ENCODE data around the gene CLINT1.

CLINT1 gene

GRCh38 chr5:157766902-157767301 is 92.0 kb downstream of the CLINT1 start:
- no peak for DNase-seq (ENCODE audit: low spot score)
- in situ Hi-C loops (cut with MboI; ENCODE audit: low sequenced_read_pairs, unreplicated experiment): no loop called here
- TF ChIP-seq CTCF (IDR thresholded peaks at IDR 0.05; ENCODE audit: borderline replicate concordance, control extremely low read depth, extremely low read depth, insufficient read depth, missing control alignments): no peak

- in situ Hi-C loops (cut with MboI; ENCODE audit: low sequenced_read_pairs, unreplicated experiment): no loop called here
- DNase-seq (ENCODE audit: low spot score): no peak
- no peak for TF ChIP-seq CTCF (IDR thresholded peaks at IDR 0.05; ENCODE audit: borderline replicate concordance, control extremely low read depth, extremely low read depth, insufficient read depth, missing control alignments)
These were observed 92.5 kb downstream of the CLINT1 start for GRCh38 chr5:157766442-157766841.

GRCh38 chr5:157764531-157764930 is 94.4 kb downstream of the CLINT1 start:
- in situ Hi-C loops (cut with MboI; ENCODE audit: low sequenced_read_pairs, unreplicated experiment): no loop called here

GRCh38 chr5:157761690-157762621 is 97.0 kb downstream of the CLINT1 start:
- peak; percentile 73 for DNase-seq (ENCODE audit: low spot score)
- in situ Hi-C loops (cut with MboI; ENCODE audit: low sequenced_read_pairs, unreplicated experiment): no loop called here
- peak; percentile 69 for TF ChIP-seq CTCF (IDR thresholded peaks at IDR 0.05; ENCODE audit: borderline replicate concordance, control extremely low read depth, extremely low read depth, insufficient read depth, missing control alignments)

More at GRCh38 chr5:157764531-157764930, 94.4 kb downstream of the CLINT1 start:
- TF ChIP-seq CTCF (IDR thresholded peaks at IDR 0.05; ENCODE audit: borderline replicate concordance, control extremely low read depth, extremely low read depth, insufficient read depth, missing control alignments): no peak
- no peak for DNase-seq (ENCODE audit: low spot score)

- in situ Hi-C loops (cut with MboI; ENCODE audit: low sequenced_read_pairs, unreplicated experiment): no loop called here
- no peak for TF ChIP-seq CTCF (IDR thresholded peaks at IDR 0.05; ENCODE audit: borderline replicate concordance, control extremely low read depth, extremely low read depth, insufficient read depth, missing control alignments)
- DNase-seq (ENCODE audit: low spot score): no peak
These were observed 100.2 kb downstream of the CLINT1 start for GRCh38 chr5:157758706-157759105.

GRCh38 chr5:157756122-157756521 is 102.8 kb downstream of the CLINT1 start:
- no peak for TF ChIP-seq CTCF (IDR thresholded peaks at IDR 0.05; ENCODE audit: borderline replicate concordance, control extremely low read depth, extremely low read depth, insufficient read depth, missing control alignments)
- no peak for DNase-seq (ENCODE audit: low spot score)
- in situ Hi-C loops (cut with MboI; ENCODE audit: low sequenced_read_pairs, unreplicated experiment): no loop called here
